GM23338 (cell line): ENCODE data around the gene TMEM204. TPM values are rescaled to one million over a fixed set of nuclear protein-coding genes. Genes with fewer than 3 reads are reported as not detected.

Experiments
- ATAC-seq: fragments of 200-7000 bp; cut with Tn5 transposase; 3 replicates; pipeline ENCODE4 v1.9.1; 2020
- DNase-seq: peaks from one replicate; pipeline ENCODE4 v3.0.0-alpha.2; 2015; ENCODE audit warnings: low spot score
- H2AFZ ChIP-seq: fragments of 200-600 bp; sonication (generic); 2 replicates; pipeline ENCODE4 v1.8.0; 2016; ENCODE audit warnings: antibody characterized with exemption, mild to moderate bottlenecking, moderate library complexity
- H3F3A ChIP-seq: fragments of 200-600 bp; sonication (generic); replicated peaks from 2 replicates; pipeline ENCODE4 v1.8.0; 2017; ENCODE audit warnings: antibody characterized with exemption, mixed run types, low read depth
- H3K27ac ChIP-seq: fragments of 200-600 bp; sonication (generic); 2 replicates; pipeline ENCODE4 v1.6.1; 2016; ENCODE audit warnings: low read depth
- H3K27me3 ChIP-seq: fragments of 200-600 bp; sonication (generic); 2 replicates; pipeline ENCODE4 v1.8.0; 2016; ENCODE audit warnings: mild to moderate bottlenecking, mixed run types, moderate library complexity; ENCODE audit not compliant: insufficient read depth
- H3K36me3 ChIP-seq: fragments of 200-600 bp; sonication (generic); 2 replicates; pipeline ENCODE4 v1.8.0; 2016; ENCODE audit warnings: mild to moderate bottlenecking; ENCODE audit not compliant: insufficient read depth
- H3K4me1 ChIP-seq: fragments of 200-600 bp; sonication (generic); 2 replicates; pipeline ENCODE4 v1.8.0; 2016; ENCODE audit warnings: mild to moderate bottlenecking, moderate library complexity; ENCODE audit not compliant: insufficient read depth
- H3K4me2 ChIP-seq: fragments of 200-600 bp; sonication (generic); 2 replicates; pipeline ENCODE4 v1.7.1; 2017; ENCODE audit warnings: mixed run types
- H3K4me3 ChIP-seq: fragments of 200-600 bp; sonication (generic); 2 replicates; pipeline ENCODE4 v1.6.1; 2016; ENCODE audit warnings: mixed run types
- H3K79me2 ChIP-seq: fragments of 200-600 bp; sonication (generic); replicated peaks from 2 replicates; pipeline ENCODE4 v1.8.0; 2017; ENCODE audit warnings: mild to moderate bottlenecking; ENCODE audit not compliant: insufficient read depth
- H3K9me2 ChIP-seq: fragments of 200-600 bp; sonication (generic); 2 replicates; pipeline ENCODE4 v1.8.0; 2017; ENCODE audit not compliant: insufficient read depth
- H4K20me1 ChIP-seq: fragments of 200-600 bp; sonication (generic); replicated peaks from 2 replicates; pipeline ENCODE4 v1.8.0; 2017; ENCODE audit warnings: mild to moderate bottlenecking; ENCODE audit not compliant: insufficient read depth
- H3K27ac Mint-ChIP-seq: 2 replicates; pipeline ENCODE4 v1.8.0; 2020; ENCODE audit warnings: inconsistent platforms, mild to moderate bottlenecking, moderate library complexity, mixed read lengths
- H3K27me3 Mint-ChIP-seq: 3 replicates; pipeline ENCODE4 v1.8.0; 2022; ENCODE audit warnings: low read depth, mild to moderate bottlenecking, moderate library complexity, mixed read lengths, inconsistent platforms; ENCODE audit not compliant: insufficient read depth, poor library complexity
- H3K36me3 Mint-ChIP-seq: 3 replicates; pipeline ENCODE4 v1.8.0; 2021; ENCODE audit warnings: low read depth, mild to moderate bottlenecking, inconsistent platforms, moderate library complexity, mixed read lengths
- H3K4me1 Mint-ChIP-seq: 3 replicates; pipeline ENCODE4 v1.8.0; 2020; ENCODE audit warnings: mild to moderate bottlenecking, inconsistent platforms, mixed read lengths
- H3K4me3 Mint-ChIP-seq: 3 replicates; pipeline ENCODE4 v1.8.0; 2021; ENCODE audit warnings: moderate library complexity, mild to moderate bottlenecking, inconsistent platforms, mixed read lengths
- H3K9me3 Mint-ChIP-seq: 3 replicates; pipeline ENCODE4 v1.8.0; 2020; ENCODE audit warnings: moderate library complexity, mild to moderate bottlenecking, inconsistent platforms, mixed read lengths
- CREB1 ChIP-seq: fragments of 250-450 bp; sonication (Bioruptor Pico); IDR thresholded peaks from 2 replicates; pipeline ENCODE4 v1.5.0; 2020; ENCODE audit warnings: low read depth, mild to moderate bottlenecking, moderate library complexity
- EZH2 ChIP-seq: fragments of 200-600 bp; sonication (generic); IDR thresholded peaks from one replicate; pipeline ENCODE4 v1.8.0; 2017; ENCODE audit warnings: antibody characterized with exemption, mild to moderate bottlenecking, low read depth; ENCODE audit not compliant: unreplicated experiment
- EZH2phosphoT487 ChIP-seq: fragments of 200-600 bp; sonication (generic); IDR thresholded peaks from one replicate; pipeline ENCODE4 v1.8.1; 2018; ENCODE audit warnings: antibody characterized with exemption; ENCODE audit not compliant: unreplicated experiment
- JUNB ChIP-seq: IDR thresholded peaks from one replicate; pipeline ENCODE4 v1.6.1; 2016; ENCODE audit warnings: antibody characterized with exemption; ENCODE audit not compliant: unreplicated experiment
- NANOG ChIP-seq: IDR thresholded peaks from 2 replicates; pipeline ENCODE4 v1.6.1; 2016; ENCODE audit warnings: antibody characterized with exemption, borderline replicate concordance
- POLR2AphosphoS5 ChIP-seq: IDR thresholded peaks from 2 replicates; pipeline ENCODE4 v1.6.1; 2016; ENCODE audit warnings: antibody characterized with exemption, low read depth
- REST ChIP-seq: IDR thresholded peaks from one replicate; pipeline ENCODE4 v1.6.1; 2018; ENCODE audit warnings: antibody characterized with exemption; ENCODE audit not compliant: unreplicated experiment
- STAT1 ChIP-seq: IDR thresholded peaks from one replicate; pipeline ENCODE4 v1.6.1; 2016; ENCODE audit warnings: antibody characterized with exemption; ENCODE audit not compliant: unreplicated experiment
- ZNF114 ChIP-seq: fragments of 250-450 bp; sonication (Bioruptor Pico); IDR thresholded peaks from 2 replicates; pipeline ENCODE4 v1.5.0; 2020; ENCODE audit warnings: mild to moderate bottlenecking, moderate library complexity
- ZNF331 ChIP-seq: fragments of 250-450 bp; sonication (Bioruptor Pico); IDR thresholded peaks from 2 replicates; pipeline ENCODE4 v1.5.0; 2020; ENCODE audit warnings: low read depth, mild to moderate bottlenecking, moderate library complexity
- ZNF462 ChIP-seq: fragments of 250-450 bp; sonication (Bioruptor Pico); IDR thresholded peaks from 2 replicates; pipeline ENCODE4 v1.5.0; 2020; ENCODE audit warnings: mild to moderate bottlenecking, moderate library complexity
- polyA plus RNA-seq: library from polyadenylated mRNA; unstranded; fragments of >200 nt; fragmentation: Nextera tagmentation; extraction: Ambion mirVana; gene quantifications from 2 replicates; pipeline ENCODE4 v1.2.1, GENCODE V29; 2016
- total RNA-seq: library from RNA; depleted of rRNA; stranded (reverse); fragments of >200 nt; shearing (Covaris generic); gene quantifications from 2 replicates; pipeline ENCODE4 v1.2.3, GENCODE V29; 2014

The TMEM204 gene
- total and polyA plus RNA-seq, 2 experiments from 2014 or later: 0.14 to 0.21 TPM

GRCh38 chr16:1556254-1556653, 22.8 kb downstream of the TMEM204 start (continued):
- TF ChIP-seq REST (no peak), POLR2AphosphoS5 (no peak), STAT1 (no peak), EZH2 (no peak), JUNB (no peak)

GRCh38 chr16:1557074-1557473, 23.6 kb downstream of the TMEM204 start:
- Histone ChIP-seq H3K27ac (no peak overlapping the region), H3K4me2 (no peak overlapping the region), H2AFZ (no peak overlapping the region), H3K27me3 (no peaks in the 10 kb centered on the region), H3K9me2 (no peaks in the 10 kb centered on the region), H3K4me1 (no peaks in the 10 kb centered on the region), H3K79me2 (no peaks in the 10 kb centered on the region), H3F3A (no peaks in the 10 kb centered on the region), H3K4me3 (no peak overlapping the region), H4K20me1 (no peaks in the 10 kb centered on the region), H3K36me3 (no peaks in the 10 kb centered on the region)
- peaks cover 6% of the 10 kb centered on the region for H3K27me3 Mint-ChIP-seq
- H3K4me3 Mint-ChIP-seq: no peak overlapping the region
- peaks cover 7% of the 10 kb centered on the region; the same call in 2 of the 3 replicates for H3K4me1 Mint-ChIP-seq
- no peak for ATAC-seq
- no peaks in the 10 kb centered on the region for H3K9me3 Mint-ChIP-seq
- H3K27ac Mint-ChIP-seq: no peak overlapping the region
- peaks cover 35% of the 10 kb centered on the region for H3K36me3 Mint-ChIP-seq
- no peak for TF ChIP-seq ZNF331 (CRISPR knock-in tag)
- no peak for TF ChIP-seq POLR2AphosphoS5
- TF ChIP-seq CREB1: no peak
- no peak for TF ChIP-seq JUNB
- no peak for TF ChIP-seq NANOG
- no peak for TF ChIP-seq EZH2phosphoT487
- TF ChIP-seq ZNF462 (CRISPR knock-in tag): no peak
- no peak for TF ChIP-seq EZH2
- no peak for TF ChIP-seq STAT1
- no peak for TF ChIP-seq ZNF114
- DNase-seq: no peak
